Fibroblast of mammary gland (primary cell): ENCODE results near the gene GSTA3.
"Not testable (repeated sequence)": the region's sequence is repeated elsewhere in the genome, so short reads cannot be mapped to it uniquely, and the experiment has no call there.

Experiments used
- DNase-seq: peaks from one replicate; pipeline ENCODE4 v3.0.0-alpha.2; 2010; ENCODE audit warnings: low read depth
- H3K4me3 ChIP-seq: 2 replicates; pipeline ENCODE4 v1.5.1; 2011; ENCODE audit warnings: low read depth, mild to moderate bottlenecking, low read length, moderate library complexity; ENCODE audit not compliant: control insufficient read depth
- CTCF ChIP-seq: conservative IDR thresholded peaks from 2 replicates; pipeline ENCODE4 v1.5.1; 2011; ENCODE audit warnings: low read depth, low read length, inconsistent platforms; ENCODE audit not compliant: control insufficient read depth, insufficient read depth

The GSTA3 gene

GRCh38 chr6:52909131-52909530 is 367 bp downstream of the GSTA3 start:
- TF ChIP-seq CTCF, result no peak
- no peak overlapping the region for H3K4me3 ChIP-seq
- DNase-seq, result peak; percentile 24

DNA sequence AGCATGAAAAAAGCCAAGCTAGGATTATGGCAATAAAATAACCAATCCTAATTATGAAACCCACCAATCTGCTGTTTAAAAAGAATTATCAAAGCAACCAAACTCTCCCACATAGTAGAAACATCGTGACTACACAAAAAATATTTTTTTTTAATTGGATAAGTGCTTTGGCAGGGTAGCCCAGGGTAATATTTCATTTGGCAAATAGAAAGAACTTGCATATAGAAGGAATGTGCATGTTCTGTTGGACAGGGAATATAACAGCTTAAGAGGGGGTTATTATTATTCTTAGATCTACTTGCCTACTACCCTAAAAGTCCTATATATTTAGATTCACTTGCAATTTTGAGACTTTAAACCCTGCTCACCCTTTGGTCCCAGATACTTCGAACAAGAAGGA is 972 bp downstream of the GSTA3 start:
- no peak overlapping the region for H3K4me3 ChIP-seq
- no peak for DNase-seq
- TF ChIP-seq CTCF, result no peak

- peak; percentile 22 for DNase-seq
- TF ChIP-seq CTCF, result peak; percentile 46
- no peak overlapping the region for H3K4me3 ChIP-seq
These were observed 4.8 kb downstream of the GSTA3 start for GRCh38 chr6:52904562-52905279.

GRCh38 chr6:52900536-52900935 is 9.0 kb downstream of the GSTA3 start:
- no peak for DNase-seq
- H3K4me3 ChIP-seq, result no peak overlapping the region
- TF ChIP-seq CTCF, result no peak

DNA sequence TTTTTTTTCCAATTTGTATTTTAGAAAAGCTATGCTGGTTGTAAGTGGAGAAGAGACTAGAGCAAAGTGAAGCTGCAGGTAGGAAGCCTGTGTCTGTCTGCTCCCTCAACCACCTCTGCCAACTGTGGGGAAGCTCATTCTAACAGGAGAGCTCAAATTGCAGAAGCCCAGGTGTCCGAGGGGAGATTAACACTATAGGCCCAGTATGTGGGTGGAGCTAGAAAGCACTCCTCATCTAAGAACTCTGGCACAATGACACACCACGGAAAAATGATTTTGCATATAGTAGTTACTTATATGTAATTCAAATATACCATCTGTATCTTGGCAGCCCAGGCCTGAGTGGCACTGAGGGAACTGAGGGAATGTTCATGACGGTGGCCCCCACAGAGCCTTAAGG is 13.7 kb downstream of the GSTA3 start:
- not testable (repeated sequence) for DNase-seq, H3K4me3 ChIP-seq

- DNase-seq, result no peak
- no peak overlapping the region for H3K4me3 ChIP-seq
- no peak for TF ChIP-seq CTCF
These were observed 15.2 kb downstream of the GSTA3 start for GRCh38 chr6:52894285-52894684.

DNA sequence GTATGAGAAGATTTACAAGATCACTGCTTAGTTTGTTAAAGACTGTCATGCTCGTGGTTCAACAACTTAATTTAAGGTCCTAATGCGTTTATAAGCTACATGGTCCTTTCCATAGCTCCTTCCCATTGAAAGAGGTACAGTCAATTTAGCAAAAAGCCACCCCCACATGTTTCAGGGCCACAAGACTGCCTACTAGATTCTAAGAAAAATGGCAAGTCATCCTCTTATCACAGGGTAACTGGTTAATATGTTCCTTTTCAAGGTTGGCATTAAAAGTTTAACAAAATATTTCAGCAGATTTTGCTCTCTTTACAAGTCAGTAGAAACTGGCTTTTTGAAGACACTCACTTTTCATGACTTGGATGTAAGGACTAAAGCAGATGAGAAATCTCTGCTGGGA is 15.7 kb downstream of the GSTA3 start:
- no peak for TF ChIP-seq CTCF
- no peak overlapping the region for H3K4me3 ChIP-seq
- no peak for DNase-seq
